Hepatocyte (in vitro differentiated cells): ENCODE measurements around the gene RASSF9.

ENCODE experiments used
- EZH2 ChIP-seq: fragments of 200-600 bp; sonication (generic); IDR thresholded peaks from 2 replicates; pipeline ENCODE4 v1.6.1; 2016; ENCODE audit warnings: antibody characterized with exemption, mild to moderate bottlenecking, borderline replicate concordance
- EZH2phosphoT487 ChIP-seq: fragments of 200-600 bp; sonication (generic); IDR thresholded peaks from one replicate; pipeline ENCODE4 v1.6.1; 2018; ENCODE audit warnings: antibody characterized with exemption, mild to moderate bottlenecking, low read depth, moderate library complexity; ENCODE audit not compliant: unreplicated experiment, severe bottlenecking
- TF ChIP-seq, protein P1 (sequence below): fragments of 200-600 bp; sonication (generic); IDR thresholded peaks from 2 replicates; pipeline ENCODE4 v1.5.1; 2016; ENCODE audit warnings: antibody characterized with exemption, mild to moderate bottlenecking; ENCODE audit not compliant: poor library complexity

DNA sequence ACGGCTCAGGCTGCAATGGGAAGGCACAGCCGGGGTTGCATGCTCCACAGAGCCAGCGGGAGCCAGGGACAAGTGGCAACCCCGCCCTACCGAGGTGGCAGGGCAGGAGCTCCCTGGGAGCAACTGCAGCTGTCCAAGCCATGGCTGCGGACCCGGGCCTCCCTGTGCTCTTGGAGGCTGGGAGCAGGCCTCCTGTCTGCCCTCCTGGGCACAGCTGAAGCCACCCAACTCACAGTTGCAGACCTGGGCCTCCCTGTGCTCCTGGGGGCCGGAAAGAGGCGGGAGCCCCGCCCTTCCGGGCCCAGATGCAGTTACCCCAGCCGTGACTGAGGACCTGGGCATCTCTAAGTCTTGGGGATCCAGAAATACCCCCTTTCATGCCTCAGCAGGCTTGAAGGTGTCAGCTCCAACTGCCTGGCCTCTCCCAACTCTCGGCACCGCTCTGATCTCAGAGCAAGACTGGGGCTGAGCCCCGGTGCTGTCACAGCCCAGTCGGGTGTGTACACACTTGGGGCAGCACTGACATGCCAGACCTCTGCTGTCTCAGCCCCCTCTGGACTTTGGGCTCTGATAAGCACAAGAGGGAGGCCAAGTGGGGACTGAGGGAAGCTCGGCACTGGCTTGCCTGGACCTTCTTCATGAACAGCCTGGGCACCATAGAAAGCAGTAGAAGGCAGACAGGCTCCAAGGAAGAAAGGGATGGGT, 7.5 kb upstream of the RASSF9 start:
- TF ChIP-seq, protein P1, sequence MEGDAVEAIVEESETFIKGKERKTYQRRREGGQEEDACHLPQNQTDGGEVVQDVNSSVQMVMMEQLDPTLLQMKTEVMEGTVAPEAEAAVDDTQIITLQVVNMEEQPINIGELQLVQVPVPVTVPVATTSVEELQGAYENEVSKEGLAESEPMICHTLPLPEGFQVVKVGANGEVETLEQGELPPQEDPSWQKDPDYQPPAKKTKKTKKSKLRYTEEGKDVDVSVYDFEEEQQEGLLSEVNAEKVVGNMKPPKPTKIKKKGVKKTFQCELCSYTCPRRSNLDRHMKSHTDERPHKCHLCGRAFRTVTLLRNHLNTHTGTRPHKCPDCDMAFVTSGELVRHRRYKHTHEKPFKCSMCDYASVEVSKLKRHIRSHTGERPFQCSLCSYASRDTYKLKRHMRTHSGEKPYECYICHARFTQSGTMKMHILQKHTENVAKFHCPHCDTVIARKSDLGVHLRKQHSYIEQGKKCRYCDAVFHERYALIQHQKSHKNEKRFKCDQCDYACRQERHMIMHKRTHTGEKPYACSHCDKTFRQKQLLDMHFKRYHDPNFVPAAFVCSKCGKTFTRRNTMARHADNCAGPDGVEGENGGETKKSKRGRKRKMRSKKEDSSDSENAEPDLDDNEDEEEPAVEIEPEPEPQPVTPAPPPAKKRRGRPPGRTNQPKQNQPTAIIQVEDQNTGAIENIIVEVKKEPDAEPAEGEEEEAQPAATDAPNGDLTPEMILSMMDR = no peak
- TF ChIP-seq EZH2phosphoT487 (no peak), EZH2 (no peak)
